ENCODE measurements around the gene RNASE8.

- TF ChIP-seq CTCF (conservative IDR thresholded peaks at IDR 0.05; ENCODE audit: low read depth, low read length) = no peak
- TF ChIP-seq EZH2 (IDR thresholded peaks at IDR 0.05; ENCODE audit: low read length, unreplicated experiment) = no peak
Measured at GRCh38 chr14:21059842-21060613, 2.4 kb downstream of the RNASE8 start.

Measured in PC-3 (cell line).